CD1c-positive myeloid dendritic cell (primary cell): ENCODE measurements around the gene SLCO3A1.

Source experiments
- DNase-seq: peaks from one replicate; pipeline ENCODE4 v3.0.0-alpha.2; 2016; ENCODE audit errors: extremely low spot score

Gene SLCO3A1

GRCh38 chr15:91911844-91912243 lies 58.3 kb downstream of the SLCO3A1 start:
- peak; percentile 45 for DNase-seq

- DNase-seq = no peak
Measured at GRCh38 chr15:91912336-91912735, 58.8 kb downstream of the SLCO3A1 start.

- DNase-seq = no peak
Measured at GRCh38 chr15:91913560-91913959, 60.1 kb downstream of the SLCO3A1 start.

GRCh38 chr15:91915576-91915975 lies 62.1 kb downstream of the SLCO3A1 start:
- no peak for DNase-seq

- no peak for DNase-seq
Measured at GRCh38 chr15:91916051-91916450, 62.5 kb downstream of the SLCO3A1 start.

GRCh38 chr15:91917686-91918360 lies 64.3 kb downstream of the SLCO3A1 start:
- DNase-seq = peak; percentile 89

- no peak for DNase-seq
Measured at GRCh38 chr15:91919014-91919534, 65.6 kb downstream of the SLCO3A1 start.

- DNase-seq = peak; percentile 92
Measured at GRCh38 chr15:91921188-91921842, 67.8 kb downstream of the SLCO3A1 start.

- no peak for DNase-seq
Measured at GRCh38 chr15:91921843-91922198, 68.3 kb downstream of the SLCO3A1 start.

GRCh38 chr15:91922646-91923547 lies 69.4 kb downstream of the SLCO3A1 start:
- DNase-seq = no peak

- no peak for DNase-seq
Measured at GRCh38 chr15:91924183-91924582, 70.7 kb downstream of the SLCO3A1 start.

GRCh38 chr15:91924837-91925495 lies 71.5 kb downstream of the SLCO3A1 start:
- no peak for DNase-seq

GRCh38 chr15:91925794-91926193 lies 72.3 kb downstream of the SLCO3A1 start:
- DNase-seq = no peak

- DNase-seq = no peak
Measured at GRCh38 chr15:91926908-91927270, 73.4 kb downstream of the SLCO3A1 start.

- no peak for DNase-seq
Measured at GRCh38 chr15:91927585-91927984, 74.1 kb downstream of the SLCO3A1 start.

GRCh38 chr15:91928675-91929074 lies 75.2 kb downstream of the SLCO3A1 start:
- no peak for DNase-seq

GRCh38 chr15:91929509-91929908 lies 76.0 kb downstream of the SLCO3A1 start:
- no peak for DNase-seq

- DNase-seq = no peak
Measured at GRCh38 chr15:91930092-91930491, 76.6 kb downstream of the SLCO3A1 start.

GRCh38 chr15:91936182-91936775 lies 82.8 kb downstream of the SLCO3A1 start:
- peak; percentile 47 for DNase-seq

GRCh38 chr15:91936927-91937326 lies 83.4 kb downstream of the SLCO3A1 start:
- no peak for DNase-seq

GRCh38 chr15:91938136-91938535 lies 84.6 kb downstream of the SLCO3A1 start:
- peak; percentile 32 for DNase-seq
